ENCODE data around the gene PPP6R2.
"Not testable (repeated sequence)": the region's sequence is repeated elsewhere in the genome, so short reads cannot be mapped to it uniquely, and the experiment has no call there.

Gene PPP6R2

GRCh38 chr22:50406416-50407170 is 63.5 kb downstream of the PPP6R2 start:
- H3K27ac ChIP-seq (ENCODE audit: low read depth, low read length): no peak overlapping the region
- no peak for TF ChIP-seq EZH2phosphoT487 (IDR thresholded peaks at IDR 0.05; ENCODE audit: borderline replicate concordance, low read length)
- TF ChIP-seq CTCF (IDR thresholded peaks at IDR 0.05; ENCODE audit: low read depth, low read length, poor library complexity, severe bottlenecking): no peak
- H4K20me1 ChIP-seq (ENCODE audit: control insufficient read depth, insufficient read depth, low read depth, low read length): peaks cover 3% of the 10 kb centered on the region; the same call in 1 of the 2 replicates
- H3K4me1 ChIP-seq (ENCODE audit: control insufficient read depth, low read length): peaks cover 19% of the 10 kb centered on the region
- H3K36me3 ChIP-seq (ENCODE audit: control insufficient read depth, low read length): peaks cover 62% of the 10 kb centered on the region
- no peaks in the 10 kb centered on the region for H3K27me3 ChIP-seq (ENCODE audit: control insufficient read depth, low read length)
- no peaks in the 10 kb centered on the region for H3F3A ChIP-seq (ENCODE audit: control insufficient read depth, insufficient read depth)
- H3K9me2 ChIP-seq (replicated peaks; ENCODE audit: control insufficient read depth, low read length): no peaks in the 10 kb centered on the region
- H3K79me2 ChIP-seq (ENCODE audit: control insufficient read depth, low read length): peaks cover 27% of the 10 kb centered on the region
- H3K4me2 ChIP-seq (ENCODE audit: low read length): no peak overlapping the region
- no peaks in the 10 kb centered on the region for H3K9me3 ChIP-seq (ENCODE audit: control insufficient read depth, insufficient read depth, low read length)
- no peak overlapping the region for H3K4me3 ChIP-seq (ENCODE audit: low read length)

- no peak overlapping the region for H3K4me3 ChIP-seq (ENCODE audit: low read length)
These were observed 65.2 kb downstream of the PPP6R2 start for GRCh38 chr22:50408311-50408710.

GRCh38 chr22:50408954-50409353 is 65.8 kb downstream of the PPP6R2 start:
- not testable (repeated sequence) for H4K20me1 ChIP-seq (ENCODE audit: control insufficient read depth, insufficient read depth, low read depth, low read length); H3K9me2 ChIP-seq (replicated peaks; ENCODE audit: control insufficient read depth, low read length); H3K4me1 ChIP-seq (ENCODE audit: control insufficient read depth, low read length); H3K9me3 ChIP-seq (ENCODE audit: control insufficient read depth, insufficient read depth, low read length); H3K79me2 ChIP-seq (ENCODE audit: control insufficient read depth, low read length); H3K4me2 ChIP-seq (ENCODE audit: low read length); H3K27ac ChIP-seq (ENCODE audit: low read depth, low read length); H3F3A ChIP-seq (ENCODE audit: control insufficient read depth, insufficient read depth); H3K27me3 ChIP-seq (ENCODE audit: control insufficient read depth, low read length); H3K4me3 ChIP-seq (ENCODE audit: low read length)
- peaks cover 49% of the 10 kb centered on the region for H3K36me3 ChIP-seq (ENCODE audit: control insufficient read depth, low read length)

More at GRCh38 chr22:50408311-50408710, 65.2 kb downstream of the PPP6R2 start:
- H3F3A ChIP-seq (ENCODE audit: control insufficient read depth, insufficient read depth): no peaks in the 10 kb centered on the region
- H3K27ac ChIP-seq (ENCODE audit: low read depth, low read length): no peak overlapping the region
- no peak overlapping the region for H3K4me2 ChIP-seq (ENCODE audit: low read length)
- no peaks in the 10 kb centered on the region for H3K9me3 ChIP-seq (ENCODE audit: control insufficient read depth, insufficient read depth, low read length)
- H3K9me2 ChIP-seq (replicated peaks; ENCODE audit: control insufficient read depth, low read length): no peaks in the 10 kb centered on the region
- TF ChIP-seq EZH2phosphoT487 (IDR thresholded peaks at IDR 0.05; ENCODE audit: borderline replicate concordance, low read length) (no peak), CTCF (IDR thresholded peaks at IDR 0.05; ENCODE audit: low read depth, low read length, poor library complexity, severe bottlenecking) (no peak)
- peaks cover 50% of the 10 kb centered on the region for H3K36me3 ChIP-seq (ENCODE audit: control insufficient read depth, low read length)
- no peaks in the 10 kb centered on the region for H4K20me1 ChIP-seq (ENCODE audit: control insufficient read depth, insufficient read depth, low read depth, low read length)
- peaks cover 6% of the 10 kb centered on the region for H3K4me1 ChIP-seq (ENCODE audit: control insufficient read depth, low read length)
- H3K79me2 ChIP-seq (ENCODE audit: control insufficient read depth, low read length): peaks cover 12% of the 10 kb centered on the region
- no peaks in the 10 kb centered on the region for H3K27me3 ChIP-seq (ENCODE audit: control insufficient read depth, low read length)

- no peaks in the 10 kb centered on the region for H3K9me3 ChIP-seq (ENCODE audit: control insufficient read depth, insufficient read depth, low read length)
- no peaks in the 10 kb centered on the region for H3K27me3 ChIP-seq (ENCODE audit: control insufficient read depth, low read length)
- TF ChIP-seq EZH2phosphoT487 (IDR thresholded peaks at IDR 0.05; ENCODE audit: borderline replicate concordance, low read length) (no peak), CTCF (IDR thresholded peaks at IDR 0.05; ENCODE audit: low read depth, low read length, poor library complexity, severe bottlenecking) (no peak)
- no peaks in the 10 kb centered on the region for H3K79me2 ChIP-seq (ENCODE audit: control insufficient read depth, low read length)
- no peaks in the 10 kb centered on the region for H3K4me1 ChIP-seq (ENCODE audit: control insufficient read depth, low read length)
- peaks cover 69% of the 10 kb centered on the region for H3K36me3 ChIP-seq (ENCODE audit: control insufficient read depth, low read length)
- H3F3A ChIP-seq (ENCODE audit: control insufficient read depth, insufficient read depth): no peaks in the 10 kb centered on the region
- no peaks in the 10 kb centered on the region for H4K20me1 ChIP-seq (ENCODE audit: control insufficient read depth, insufficient read depth, low read depth, low read length)
- no peak overlapping the region for H3K4me3 ChIP-seq (ENCODE audit: low read length)
- no peaks in the 10 kb centered on the region for H3K9me2 ChIP-seq (replicated peaks; ENCODE audit: control insufficient read depth, low read length)
- no peak overlapping the region for H3K4me2 ChIP-seq (ENCODE audit: low read length)
- H3K27ac ChIP-seq (ENCODE audit: low read depth, low read length): no peak overlapping the region
These were observed 71.5 kb downstream of the PPP6R2 start for GRCh38 chr22:50414476-50415248.

Measured in DOHH2 (cell line).